GM21737 (cell line): Measurements from ENCODE around the gene CERT1.
"Not testable (repeated sequence)": the region's sequence is repeated elsewhere in the genome, so short reads cannot be mapped to it uniquely, and the experiment has no call there.

Experiments
- ATAC-seq: cut with Tn5 transposase; IDR thresholded peaks from one replicate; pipeline ENCODE4 v1.9.1; 2021; ENCODE audit warnings: mild to moderate bottlenecking, moderate library complexity; ENCODE audit not compliant: unreplicated experiment

Gene CERT1

DNA sequence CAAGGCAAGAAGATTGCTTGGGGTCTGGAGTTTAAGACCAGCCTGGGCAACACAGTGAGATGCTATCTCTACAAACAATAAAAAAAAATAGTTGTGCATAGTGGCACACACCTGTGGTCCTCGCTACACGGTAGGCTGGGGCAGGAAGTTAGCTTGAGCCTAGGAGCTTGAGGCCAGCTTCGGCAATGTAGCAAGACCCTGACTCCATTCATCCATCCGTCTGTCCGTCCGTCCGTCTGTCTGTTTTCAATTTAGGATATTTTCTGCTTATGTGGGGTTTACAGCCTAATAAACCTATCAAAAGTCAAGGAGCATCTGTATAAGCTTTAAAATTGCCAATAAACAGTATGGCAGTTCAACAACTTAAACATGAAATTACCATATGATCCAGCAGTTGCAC, 154.7 kb downstream of the CERT1 start:
- ATAC-seq: no peak

DNA sequence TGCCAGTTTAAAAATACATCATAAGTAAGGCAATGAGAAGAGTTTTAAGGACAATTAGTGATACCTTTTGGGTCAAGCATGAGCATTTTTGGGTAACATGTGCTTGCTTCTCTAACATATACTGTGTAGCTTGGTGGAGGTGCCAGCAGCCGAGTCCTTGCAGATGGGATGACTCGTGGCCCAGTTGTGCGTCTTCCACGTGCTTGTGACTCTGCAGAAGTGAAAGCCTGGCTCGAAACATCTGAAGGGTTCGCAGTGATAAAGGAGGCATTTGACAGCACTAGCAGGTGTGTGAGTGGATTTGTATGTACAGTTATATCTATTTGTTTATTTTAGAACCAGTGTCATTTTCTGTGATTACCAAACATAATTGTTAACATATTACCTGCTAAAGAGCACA, 156.2 kb downstream of the CERT1 start:
- ATAC-seq: no peak

DNA sequence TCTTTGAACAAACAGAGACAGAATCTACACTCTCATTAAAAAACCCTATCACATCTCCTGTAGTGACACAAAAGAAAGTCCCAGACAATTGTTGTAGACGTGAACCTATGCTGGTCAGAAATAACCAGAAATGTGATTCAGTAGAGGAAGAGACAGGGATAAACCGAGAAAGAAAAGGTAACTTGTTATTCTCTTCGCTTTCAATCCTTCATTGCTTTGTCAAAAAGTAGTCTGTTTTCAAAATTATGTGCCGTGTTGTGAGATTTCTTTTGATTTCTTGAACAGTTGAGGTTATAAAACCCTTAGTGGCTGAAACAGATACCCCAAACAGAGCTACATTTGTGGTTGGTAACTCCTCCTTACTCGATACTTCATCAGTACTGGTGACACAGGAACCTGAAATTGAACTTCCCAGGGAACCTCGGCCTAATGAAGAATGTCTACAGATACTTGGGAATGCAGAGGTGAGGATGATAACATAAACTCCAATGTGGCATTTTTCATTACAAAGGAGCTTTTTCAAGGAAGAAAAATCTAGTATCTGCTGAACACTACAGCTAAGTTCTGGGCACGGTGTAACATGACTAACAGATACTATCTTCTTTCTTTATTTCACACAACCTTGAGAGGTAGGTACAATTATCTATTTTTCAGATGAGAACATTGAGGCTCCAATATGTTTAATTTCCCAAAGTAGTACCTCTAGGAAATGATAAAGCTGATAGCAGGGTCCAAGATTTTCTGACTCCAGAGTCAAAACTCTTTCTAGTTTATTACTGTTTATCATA, 160.1 kb downstream of the CERT1 start:
- no peak for ATAC-seq

DNA sequence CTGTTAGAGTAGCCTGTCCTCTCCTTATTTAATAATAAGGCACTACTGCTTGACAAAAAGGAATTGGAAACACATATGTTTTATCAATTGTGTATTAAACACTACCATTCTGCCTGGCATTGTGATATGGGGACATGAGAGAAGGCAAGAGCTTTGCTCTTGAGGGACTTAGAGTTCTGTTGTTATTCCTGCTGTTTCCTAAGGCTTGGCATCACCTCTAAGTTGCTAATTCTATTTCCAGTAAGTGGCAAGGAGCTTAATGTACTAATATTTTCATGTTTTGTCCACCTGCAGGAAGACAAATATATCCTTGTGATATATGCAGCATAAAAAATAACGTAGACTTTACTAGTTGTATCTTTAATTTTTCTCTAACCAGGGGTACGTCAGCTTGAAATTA, 161.8 kb downstream of the CERT1 start:
- no peak for ATAC-seq

DNA sequence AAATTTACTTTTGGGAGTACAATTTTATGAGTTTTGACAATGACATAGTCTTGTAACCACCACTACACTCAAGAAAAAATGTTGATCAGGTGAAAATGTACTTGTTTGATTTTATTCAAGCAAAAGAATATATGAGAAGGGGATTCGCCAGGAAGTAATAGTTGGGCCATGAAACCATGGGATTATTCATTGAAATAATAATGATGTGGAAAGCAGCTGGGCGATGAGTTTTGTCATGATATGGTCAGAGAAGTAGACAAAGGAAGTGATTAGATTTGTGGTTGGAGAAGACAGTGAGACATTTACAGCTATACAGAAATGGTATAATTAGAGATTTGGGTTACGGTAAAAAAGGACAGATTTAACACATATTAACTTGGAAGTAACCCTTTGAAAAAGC, 163.2 kb downstream of the CERT1 start:
- no peak for ATAC-seq

DNA sequence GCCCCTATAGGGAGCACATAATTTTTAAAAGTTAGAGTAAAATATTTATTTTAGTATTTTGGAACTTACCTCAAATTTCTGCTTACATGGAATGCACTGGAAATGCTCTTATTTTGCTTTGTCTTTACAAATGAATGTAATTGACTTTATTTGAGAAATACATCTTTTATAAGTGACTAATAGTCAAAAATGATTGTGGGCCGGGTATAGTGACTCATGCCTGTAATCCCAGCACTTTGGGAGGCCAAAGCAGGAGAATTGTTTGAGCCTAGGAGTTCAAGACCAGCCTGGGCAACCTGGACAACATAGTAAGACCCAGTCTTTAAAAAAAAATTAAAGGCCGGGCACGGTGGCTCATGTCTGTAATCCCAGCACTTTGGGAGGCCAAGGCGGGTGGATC, 168.6 kb downstream of the CERT1 start:
- no peak for ATAC-seq

DNA sequence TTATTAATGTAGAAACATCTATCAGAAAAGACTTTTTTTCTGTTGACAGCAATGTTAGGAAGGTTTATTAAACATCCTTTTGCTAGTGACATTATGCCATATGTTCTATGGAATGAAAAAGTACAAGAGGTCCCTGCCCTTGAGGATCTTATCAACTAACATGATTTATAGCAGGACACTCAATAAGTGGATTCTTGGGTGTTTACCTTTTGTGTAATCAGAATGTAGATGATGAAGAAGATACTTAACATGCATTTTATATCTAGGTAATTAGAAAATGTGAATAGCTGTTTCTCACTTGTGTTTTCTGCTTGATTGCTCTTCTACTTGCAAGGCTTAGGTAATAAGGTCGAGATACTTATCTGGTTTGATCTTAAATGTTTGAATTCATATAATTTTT, 169.5 kb downstream of the CERT1 start:
- ATAC-seq: no peak

DNA sequence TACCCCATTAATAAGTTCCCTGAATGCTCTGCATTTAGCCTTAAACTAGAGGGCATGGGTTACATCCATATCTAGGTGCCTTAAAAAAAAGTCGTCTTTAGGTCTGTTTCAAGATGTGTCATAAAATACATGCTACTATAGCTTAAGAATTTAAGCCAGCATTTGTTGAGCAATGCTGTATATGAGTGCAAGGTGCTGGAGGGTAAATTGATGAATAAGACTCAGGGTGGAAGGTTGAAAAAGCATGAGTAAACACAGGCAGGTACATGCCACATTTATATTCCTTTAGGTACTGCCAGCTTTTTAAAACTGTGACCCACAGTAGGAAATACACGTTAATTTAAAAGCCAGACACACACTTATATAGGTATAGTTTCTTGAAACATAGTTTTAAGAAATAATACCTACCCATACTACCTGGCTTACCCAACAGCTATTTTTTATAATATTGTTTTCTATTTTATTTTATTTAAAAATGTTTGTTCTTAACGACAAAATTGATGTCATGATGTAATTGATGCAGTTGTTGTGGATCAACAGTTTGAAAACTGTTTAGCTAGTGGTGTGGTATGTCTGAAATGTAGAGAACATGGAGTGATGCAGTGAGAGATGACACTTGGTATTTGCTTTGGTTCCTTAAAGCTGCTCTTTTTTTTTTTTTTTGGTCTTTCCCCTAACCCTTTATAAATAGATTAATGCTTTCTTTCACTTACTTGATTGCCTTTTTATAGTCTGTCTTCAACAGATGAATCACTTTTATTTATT, 170.5 kb downstream of the CERT1 start:
- no peak for ATAC-seq

DNA sequence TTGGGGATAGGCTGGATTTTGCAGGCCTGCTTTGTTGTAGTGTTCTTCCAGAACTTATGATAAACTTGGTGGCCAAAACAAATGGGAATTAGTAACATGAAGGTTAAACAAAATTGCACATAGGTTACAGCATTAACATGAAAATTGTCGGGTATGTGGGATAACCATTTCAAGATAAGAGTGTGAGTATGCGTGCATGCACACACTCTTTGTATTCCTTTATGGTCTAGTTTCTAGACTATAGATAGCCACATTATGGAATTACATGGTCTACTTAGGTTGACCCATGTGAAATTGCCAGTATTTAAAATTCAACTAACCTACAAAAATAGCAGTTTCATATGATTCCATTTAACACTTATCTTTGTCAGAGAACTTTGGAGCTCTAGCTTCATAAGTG, 173.0 kb downstream of the CERT1 start:
- ATAC-seq: no peak

DNA sequence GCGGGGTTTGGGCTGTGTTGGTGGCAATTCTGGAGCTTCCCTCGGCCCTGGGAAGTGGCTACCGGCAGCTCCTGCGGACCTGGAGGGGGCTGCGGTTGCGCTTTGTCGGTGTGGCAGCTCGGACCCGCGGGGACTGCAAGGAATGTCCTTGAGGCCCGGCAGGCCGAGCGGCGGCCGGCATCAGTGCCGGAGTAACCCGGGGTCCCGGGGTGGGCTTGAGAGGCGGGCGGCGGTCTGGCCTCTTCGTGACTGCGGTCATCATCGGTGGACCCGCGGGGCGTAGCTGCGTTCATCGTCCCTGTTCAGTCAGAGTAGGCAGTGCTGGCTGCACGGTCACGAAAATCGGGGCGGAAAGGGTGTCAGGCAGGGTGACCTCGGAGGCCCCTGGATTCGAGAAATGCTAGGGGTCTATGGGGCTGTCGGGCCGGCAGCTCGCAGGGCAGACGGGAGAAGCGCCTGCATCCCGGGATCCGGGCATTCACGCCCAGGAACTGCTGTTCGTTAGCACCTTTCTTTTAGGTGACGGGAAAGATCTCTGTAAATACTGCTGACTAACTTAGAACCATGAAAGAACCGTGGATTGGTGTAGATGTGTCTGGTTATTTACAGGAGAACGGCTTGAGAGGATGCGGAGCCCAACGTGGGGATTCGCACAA, 173.9 kb downstream of the CERT1 start:
- peak; percentile 0 for ATAC-seq

DNA sequence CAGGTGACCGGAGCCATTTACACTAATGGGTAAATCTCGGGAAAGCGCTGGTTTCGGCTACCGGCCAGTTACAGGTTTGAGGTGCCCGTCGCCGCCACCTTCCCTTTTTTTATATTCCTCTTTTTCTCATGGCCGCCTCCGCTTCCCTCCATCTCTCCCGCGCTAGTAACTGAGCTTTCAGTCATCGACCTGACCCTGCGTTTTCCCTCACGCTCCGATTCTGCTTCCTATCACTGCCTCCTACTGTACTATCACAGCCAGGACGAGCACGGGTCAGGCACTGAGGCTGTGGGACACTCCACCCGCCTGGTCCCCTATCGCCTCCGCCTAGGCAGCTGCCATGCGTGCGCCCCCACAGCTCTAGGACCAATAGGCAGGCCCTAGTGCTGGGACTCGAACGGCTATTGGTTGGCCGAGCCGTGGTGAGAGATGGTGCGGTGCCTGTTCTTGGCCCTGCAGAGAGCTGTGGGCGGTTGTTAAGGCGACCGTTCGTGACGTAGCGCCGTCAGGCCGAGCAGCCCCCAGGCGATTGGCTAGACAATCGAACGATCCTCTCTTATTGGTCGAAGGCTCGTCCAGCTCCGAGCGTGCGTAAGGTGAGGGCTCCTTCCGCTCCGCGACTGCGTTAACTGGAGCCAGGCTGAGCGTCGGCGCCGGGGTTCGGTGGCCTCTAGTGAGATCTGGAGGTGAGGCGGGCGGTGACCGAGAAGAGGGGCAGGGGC, 174.7 kb downstream of the CERT1 start, which contains the start of gene HMGCR:
TSS of gene HMGCR (plus strand) at position 606 of the 722 bp plus-strand sequence. CDS start 5,386 bp downstream, outside the sequence.
- peak; percentile 99 for ATAC-seq

DNA sequence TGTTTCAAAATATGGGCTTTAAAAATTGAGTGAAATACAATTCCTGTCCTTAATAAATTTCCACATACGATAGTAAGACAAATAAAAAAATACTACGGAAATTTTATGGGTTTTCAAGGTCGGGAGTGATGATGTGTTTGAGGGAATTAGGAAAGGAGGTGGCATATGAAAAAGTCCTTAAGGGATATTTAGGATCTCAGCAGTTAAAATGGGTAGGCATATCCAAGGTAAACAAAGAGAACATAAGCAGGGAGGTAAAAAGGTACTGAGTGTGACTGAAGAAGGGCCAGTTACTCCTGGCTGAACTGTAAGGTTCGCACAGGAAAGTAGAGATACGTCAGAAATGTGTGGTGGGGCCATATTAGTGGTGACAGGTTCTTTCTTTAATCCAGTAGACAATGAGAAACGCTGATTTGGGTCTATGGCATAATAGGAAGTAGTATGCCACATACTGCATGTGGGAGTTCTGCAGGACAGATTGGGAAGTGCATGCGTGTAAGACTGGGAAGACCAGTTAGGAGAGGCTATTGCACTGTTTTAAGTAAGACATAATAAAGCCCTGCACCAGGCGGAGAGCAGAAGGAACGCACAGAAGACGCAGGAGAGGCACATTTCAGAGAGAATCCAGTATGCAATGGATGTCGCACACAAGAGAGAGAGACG, 175.3 kb downstream of the CERT1 start:
- ATAC-seq: no peak

DNA sequence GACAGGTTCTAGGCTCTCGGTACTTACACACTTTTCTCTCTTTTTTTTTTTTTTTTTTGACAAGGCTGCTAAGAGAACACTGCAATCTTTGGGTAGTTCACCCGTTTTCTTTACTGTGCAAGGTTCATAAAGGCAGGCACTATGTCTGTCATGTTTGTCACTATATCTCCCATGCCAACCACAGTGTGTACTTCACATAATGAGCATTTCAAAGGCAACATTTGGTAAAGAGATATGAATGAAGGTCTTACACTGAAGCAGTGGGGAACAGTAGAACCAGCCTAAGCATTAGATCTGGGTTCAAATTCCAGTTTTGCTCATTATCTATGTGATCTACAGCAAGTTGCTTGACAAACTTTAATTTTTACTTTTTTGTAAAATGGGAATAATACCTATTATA, 175.9 kb downstream of the CERT1 start:
- no peak for ATAC-seq

DNA sequence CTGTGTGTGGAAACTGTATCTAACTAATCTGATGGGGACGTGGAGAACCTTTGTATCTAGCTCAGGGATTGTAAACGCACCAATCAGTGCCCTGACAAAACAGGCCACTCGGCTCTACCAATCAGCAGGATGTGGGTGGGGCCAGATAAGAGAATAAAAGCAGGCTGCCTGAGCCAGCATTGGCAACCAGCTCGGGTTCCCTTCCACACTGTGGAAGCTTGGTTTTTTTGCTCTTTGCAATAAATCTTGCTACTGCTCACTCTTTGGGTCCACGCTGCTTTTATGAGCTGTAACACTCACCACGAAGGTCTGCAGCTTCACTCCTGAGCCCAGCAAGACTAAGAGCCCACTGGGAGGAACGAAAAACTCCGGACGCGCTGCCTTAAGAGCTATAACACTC, 177.0 kb downstream of the CERT1 start:
- ATAC-seq: not testable (repeated sequence)

DNA sequence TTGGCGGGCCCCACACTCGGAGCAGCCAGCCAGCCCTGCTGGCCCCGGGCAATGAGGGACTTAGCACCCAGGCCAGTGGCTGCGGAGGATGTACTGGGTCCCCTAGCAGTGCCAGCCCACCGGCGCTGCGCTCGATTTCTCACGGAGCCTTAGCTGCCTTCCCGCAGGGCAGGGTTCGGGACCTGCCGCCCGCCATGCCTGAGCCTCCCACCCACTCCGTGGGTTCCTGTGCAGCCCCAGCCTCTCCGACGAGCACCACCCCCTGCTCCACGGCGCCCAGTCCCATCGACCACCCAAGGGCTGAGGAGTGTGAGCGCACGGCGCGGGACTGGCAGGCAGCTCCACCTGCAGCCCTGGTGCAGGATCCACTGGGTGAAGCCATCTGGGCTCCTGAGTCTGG, 177.7 kb downstream of the CERT1 start:
- ATAC-seq: not testable (repeated sequence)

DNA sequence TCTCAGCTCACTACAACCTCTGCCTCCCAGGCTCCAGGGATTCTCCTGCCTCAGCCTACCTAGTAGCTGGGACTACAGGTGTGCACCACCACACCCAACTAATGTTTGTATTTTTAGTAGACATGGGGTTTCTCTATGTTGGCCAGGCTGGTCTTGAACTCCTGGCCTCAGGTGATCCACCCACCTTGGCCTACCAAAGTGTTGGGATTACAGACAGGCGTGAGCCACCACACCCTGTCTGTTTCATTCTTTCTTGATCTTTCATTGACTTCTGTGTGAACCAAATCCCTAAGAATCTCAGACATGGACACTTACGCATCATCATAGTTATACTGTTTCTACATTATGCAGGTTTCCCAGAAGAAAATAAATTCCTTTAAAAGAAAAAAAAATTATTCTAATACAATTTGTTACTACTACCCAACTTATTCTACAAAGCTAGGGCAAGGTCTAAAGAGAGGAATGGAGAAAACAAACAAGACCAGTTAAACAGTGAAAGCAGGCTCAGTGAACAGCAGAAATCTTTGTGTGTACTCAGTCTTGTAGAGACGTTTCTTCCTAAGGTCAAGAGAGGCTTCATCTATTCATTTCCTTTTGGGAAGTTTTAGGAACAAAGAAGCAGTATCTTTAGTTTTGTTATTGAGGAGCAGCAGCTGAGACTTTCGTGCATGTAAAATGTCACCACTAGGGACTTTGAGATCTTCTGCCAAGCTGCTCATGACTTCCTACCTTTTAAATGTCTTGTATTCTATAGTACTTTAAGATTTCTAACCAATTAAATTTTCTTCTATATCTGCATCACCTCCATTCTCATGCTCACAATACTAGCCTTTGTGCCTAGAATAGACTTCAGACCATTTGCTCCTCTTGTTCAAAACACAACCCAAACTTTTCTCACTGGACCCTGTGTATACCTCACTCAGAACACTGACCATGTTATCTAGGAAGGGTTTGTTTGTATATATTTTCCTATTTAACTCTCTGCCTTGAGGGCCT, 180.0 kb downstream of the CERT1 start:
- ATAC-seq: no peak

DNA sequence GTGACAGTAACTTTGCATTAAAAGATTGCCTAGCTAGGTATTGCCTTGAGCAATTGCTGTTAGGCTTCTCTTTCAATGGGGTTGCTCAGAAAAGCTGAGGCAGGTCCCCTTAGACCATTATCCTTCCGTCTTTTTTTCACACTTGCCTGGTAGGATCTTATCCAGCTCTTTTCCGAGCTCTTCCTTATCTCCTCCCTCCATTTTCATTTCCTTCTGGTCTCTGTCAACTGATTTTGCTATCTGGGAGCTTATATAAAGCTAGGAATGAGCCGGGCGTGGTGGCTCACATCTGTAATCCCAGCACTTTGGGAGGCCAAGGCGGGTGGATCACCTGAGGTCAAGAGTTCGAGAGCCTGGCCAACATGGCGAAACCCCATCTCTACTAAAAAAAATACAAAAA, 181.0 kb downstream of the CERT1 start:
- no peak for ATAC-seq
